CD4-positive, alpha-beta T cell (primary cell): ENCODE data around the gene RESP18. TPM values are rescaled to one million over a fixed set of nuclear protein-coding genes. Genes with fewer than 3 reads are reported as not detected.

Experiments
- ATAC-seq: fragments of 200-7000 bp; cut with Tn5 transposase; one replicate; pipeline ENCODE4 v1.10.0; 2022; ENCODE audit warnings: mild to moderate bottlenecking; ENCODE audit not compliant: poor library complexity
- CTCF ChIA-PET: fragments of 350-600 bp; sonication (Branson Sonifier 250); formaldehyde crosslinking; loops from one replicate; lab custom pipeline; 2021; ENCODE audit warnings: antibody characterized with exemption, inconsistent platforms; lab: Charles Lee
- POLR2A ChIA-PET: fragments of 350-600 bp; sonication (Branson Sonifier 250); formaldehyde crosslinking; loops from one replicate; lab custom pipeline; 2021; ENCODE audit warnings: antibody characterized with exemption, inconsistent platforms; lab: Charles Lee
- DNase-seq, 14 experiments: peaks; one replicate each; pipeline ENCODE4 v3.0.0-alpha.2; 2013 to 2020; ENCODE audit warnings: mixed read lengths in 2 of 14
- H3K27ac ChIP-seq, 2 donors: one replicate each; pipeline versions ENCODE4 v1.5.1 to v1.7.0; 2013; ENCODE audit warnings: low read length in 2 of 2, low read depth in 1 of 2, mild to moderate bottlenecking in 1 of 2
- H3K27me3 ChIP-seq, 2 experiments: 1 replicate in 1 of 2; 2 replicates in 1 of 2; pipeline versions ENCODE4 v1.6.1 to v1.7.0; 2013; ENCODE audit warnings: low read length in 2 of 2, control low read depth in 1 of 2, mild to moderate bottlenecking in 1 of 2, moderate library complexity in 1 of 2; ENCODE audit not compliant: insufficient read depth in 2 of 2, control insufficient read depth in 1 of 2
- H3K36me3 ChIP-seq: one replicate; pipeline ENCODE4 v1.6.1; 2013; ENCODE audit warnings: low read length, control low read depth; ENCODE audit not compliant: insufficient read depth
- H3K4me1 ChIP-seq: one replicate; pipeline ENCODE4 v1.6.1; 2013; ENCODE audit warnings: low read length, control low read depth; ENCODE audit not compliant: insufficient read depth
- H3K4me3 ChIP-seq: one replicate; pipeline ENCODE4 v1.5.1; 2013; ENCODE audit warnings: mild to moderate bottlenecking, low read length, moderate library complexity
- H3K9me3 ChIP-seq, 2 experiments: 1 replicate in 1 of 2; 2 replicates in 1 of 2; pipeline versions ENCODE4 v1.6.1 to v1.7.0; 2013; ENCODE audit warnings: low read length in 2 of 2, mild to moderate bottlenecking in 2 of 2, control low read depth in 1 of 2, moderate library complexity in 1 of 2; ENCODE audit not compliant: control insufficient read depth in 1 of 2, insufficient read depth in 1 of 2
- H3K27ac Mint-ChIP-seq: one replicate; pipeline ENCODE4 v1.8.0; 2020; ENCODE audit warnings: mixed read lengths
- H3K27me3 Mint-ChIP-seq: one replicate; pipeline ENCODE4 v1.8.0; 2021; ENCODE audit warnings: mixed read lengths
- H3K36me3 Mint-ChIP-seq: one replicate; pipeline ENCODE4 v1.8.0; 2021; ENCODE audit warnings: low read depth, mixed read lengths
- H3K4me1 Mint-ChIP-seq: one replicate; pipeline ENCODE4 v1.8.0; 2021; ENCODE audit warnings: low read depth, mixed read lengths
- H3K4me3 Mint-ChIP-seq: one replicate; pipeline ENCODE4 v1.8.0; 2020; ENCODE audit warnings: mild to moderate bottlenecking, mixed read lengths
- H3K9me3 Mint-ChIP-seq: one replicate; pipeline ENCODE4 v1.8.0; 2020; ENCODE audit warnings: mixed read lengths
- CTCF ChIP-seq: fragments of 200-600 bp; IDR thresholded peaks from one replicate; pipeline ENCODE4 v1.8.0; 2022; ENCODE audit warnings: antibody characterized with exemption, mild to moderate bottlenecking
- intact Hi-C, 2 experiments: fragments of 100-400 bp; cut with DNase I in 1 of 2; cut with micrococcal nuclease in 1 of 2; formaldehyde crosslinking; loops; one replicate each; pipeline versions ENCODE4 v1.15.1 to v1.9.0; 2023 to 2025; cut with DNase I, micrococcal nuclease
- total RNA-seq, 174 experiments: library from RNA in 2 of 174; stranded (reverse) in 2 of 174; gene quantifications; one replicate each; pipeline ENCODE4 v1.2.3 and lab custom pipeline; 2021 to 2026

RESP18 gene
- total RNA-seq, 2 experiments from 2014 or later: not detected

DNA sequence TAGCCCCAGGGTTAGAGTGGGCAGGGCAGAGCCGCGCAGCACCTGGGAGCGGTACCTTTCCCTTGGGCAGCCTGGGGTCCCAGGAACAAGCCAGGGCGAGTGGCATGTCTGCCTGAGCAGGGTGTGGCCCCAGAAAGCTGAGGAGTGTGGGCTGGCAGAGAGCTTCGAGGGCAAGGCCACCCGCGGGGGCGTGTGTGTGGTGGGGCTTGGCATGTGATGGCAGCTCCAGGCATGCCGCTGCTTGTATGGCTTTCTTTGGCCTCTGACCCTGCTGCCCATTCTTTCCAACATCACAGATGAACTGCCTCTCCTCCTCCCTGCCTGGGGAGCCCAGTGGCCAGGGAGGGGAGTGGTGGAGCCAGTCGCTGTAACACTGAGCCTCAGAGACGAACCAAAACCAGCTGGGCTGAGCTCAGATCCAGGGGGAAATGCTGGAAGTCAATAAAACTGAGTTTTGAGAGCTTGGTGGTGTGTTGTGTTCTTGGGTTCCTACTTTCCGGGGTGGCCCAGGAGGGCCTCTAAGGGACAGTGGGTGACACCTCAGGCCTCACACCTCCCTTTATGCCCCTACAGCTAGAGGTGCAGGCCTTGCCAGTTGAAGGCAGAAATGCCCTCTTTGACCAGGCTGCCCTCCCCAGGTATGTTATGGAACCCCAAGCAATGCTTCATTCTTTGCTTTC, 46.0 kb downstream of the RESP18 start:
- POLR2A ChIA-PET: interaction anchor here (0.8 to 1.6 kb wide), 2 partner anchors 8 to 37 kb away, joined by 3 to 6 read pairs; no protein-coding TSS in a partner anchor
- peaks cover 45% of the 10 kb centered on the region for H3K36me3 ChIP-seq
- H3K4me3 ChIP-seq: no peak overlapping the region
- no peak overlapping the region for H3K4me3 Mint-ChIP-seq
- DNase-seq (no peak), ATAC-seq (no peak)
- H3K27ac Mint-ChIP-seq: peak overlapping the region; percentile 31
- no peak for TF ChIP-seq CTCF
- H3K36me3 Mint-ChIP-seq: peaks cover 45% of the 10 kb centered on the region
- H3K4me1 Mint-ChIP-seq: peaks cover 1% of the 10 kb centered on the region
- CTCF ChIA-PET: interaction anchor here (1.5 to 12.0 kb wide), 2 partner anchors 8 to 32 kb away, joined by 3 to 190 read pairs; no protein-coding TSS in a partner anchor
- no peaks in the 10 kb centered on the region for H3K27me3 Mint-ChIP-seq
- intact Hi-C loops: no loop called here
- H3K27ac ChIP-seq: no peak overlapping the region
- no peaks in the 10 kb centered on the region for H3K9me3 ChIP-seq
- H3K9me3 Mint-ChIP-seq: no peaks in the 10 kb centered on the region
- H3K27me3 ChIP-seq: no peaks in the 10 kb centered on the region
- H3K4me1 ChIP-seq: peaks cover 3% of the 10 kb centered on the region

- intact Hi-C loops: no loop called here
- H3K36me3 ChIP-seq: peaks cover 51% of the 10 kb centered on the region
- CTCF ChIA-PET: interaction anchor here (1.5 to 12.0 kb wide), 2 partner anchors 9 to 32 kb away, joined by 3 to 190 read pairs; no protein-coding TSS in a partner anchor
- Mint-ChIP-seq H3K27ac (peak overlapping the region; percentile 31), H3K9me3 (no peaks in the 10 kb centered on the region), H3K4me1 (peaks cover 8% of the 10 kb centered on the region), H3K4me3 (no peak overlapping the region), H3K27me3 (no peaks in the 10 kb centered on the region), H3K36me3 (peaks cover 51% of the 10 kb centered on the region)
- no peak overlapping the region for H3K4me3 ChIP-seq
- no peak for TF ChIP-seq CTCF
- H3K4me1 ChIP-seq: peaks cover 9% of the 10 kb centered on the region
- DNase-seq: no peak
- H3K9me3 ChIP-seq: no peaks in the 10 kb centered on the region
- peak; percentile 25 for ATAC-seq
- no peak overlapping the region for H3K27ac ChIP-seq
- H3K27me3 ChIP-seq: no peaks in the 10 kb centered on the region
- POLR2A ChIA-PET: interaction anchor here (0.8 to 1.6 kb wide), 2 partner anchors 9 to 36 kb away, joined by 3 to 6 read pairs; no protein-coding TSS in a partner anchor
Measured at GRCh38 chr2:219285894-219286425, 46.6 kb downstream of the RESP18 start.

GRCh38 chr2:219285373-219285735, 47.2 kb downstream of the RESP18 start:
- no peak overlapping the region for H3K27ac Mint-ChIP-seq
- H3K27me3 ChIP-seq: no peaks in the 10 kb centered on the region
- H3K9me3 Mint-ChIP-seq: no peaks in the 10 kb centered on the region
- H3K36me3 ChIP-seq: peaks cover 57% of the 10 kb centered on the region
- peaks cover 15% of the 10 kb centered on the region for H3K4me1 ChIP-seq
- no peaks in the 10 kb centered on the region for H3K27me3 Mint-ChIP-seq
- H3K9me3 ChIP-seq: no peaks in the 10 kb centered on the region
- no peak overlapping the region for H3K27ac ChIP-seq
- CTCF ChIA-PET: interaction anchor here (12.0 kb wide), 1 partner anchor 9 kb away, joined by 190 read pairs; no protein-coding TSS in a partner anchor
- POLR2A ChIA-PET: interaction anchor here (1.0 to 1.2 kb wide), 2 partner anchors 9 to 109 kb away, joined by 3 to 5 read pairs; partner anchors contain the start of gene CNPPD1
- peaks cover 14% of the 10 kb centered on the region for H3K4me1 Mint-ChIP-seq
- intact Hi-C loops: no loop called here
- no peak overlapping the region for H3K4me3 ChIP-seq
- TF ChIP-seq CTCF: no peak
- DNase-seq (no peak), ATAC-seq (no peak)
- no peak overlapping the region for H3K4me3 Mint-ChIP-seq
- peaks cover 57% of the 10 kb centered on the region for H3K36me3 Mint-ChIP-seq
